Natural killer cell (primary cell): ENCODE measurements around the gene PDE4D. TPM values are rescaled to one million over a fixed set of nuclear protein-coding genes. Genes with fewer than 3 reads are reported as not detected.
"Not testable (repeated sequence)": the region's sequence is repeated elsewhere in the genome, so short reads cannot be mapped to it uniquely, and the experiment has no call there.

Source experiments
- ATAC-seq, 3 donors: fragments of 150-1000 bp in 2 of 3; fragments of 200-7000 bp in 1 of 3; cut with Tn5 transposase; 1 replicate in 1 of 3; 2 replicates in 2 of 3; pipeline ENCODE4 v1.10.0; 2021; ENCODE audit warnings: mild to moderate bottlenecking in 2 of 3, moderate library complexity in 2 of 3
- DNase-seq, 2 donors: peaks; one replicate each; pipeline versions ENCODE4 v3.0.0 to v3.0.0-alpha.2; 2013 to 2021; ENCODE audit warnings: mixed read lengths in 1 of 2
- H3K27ac ChIP-seq: one replicate; pipeline ENCODE4 v1.5.1; 2013; ENCODE audit warnings: mild to moderate bottlenecking, low read length
- H3K27me3 ChIP-seq: one replicate; pipeline ENCODE4 v1.6.1; 2013; ENCODE audit warnings: low read length; ENCODE audit not compliant: control insufficient read depth, insufficient read depth
- H3K36me3 ChIP-seq: one replicate; pipeline ENCODE4 v1.6.1; 2013; ENCODE audit warnings: low read length; ENCODE audit not compliant: control insufficient read depth, insufficient read depth
- H3K4me1 ChIP-seq: one replicate; pipeline ENCODE4 v1.6.1; 2013; ENCODE audit warnings: low read length; ENCODE audit not compliant: control insufficient read depth, insufficient read depth
- H3K4me3 ChIP-seq: one replicate; pipeline ENCODE4 v1.5.1; 2013; ENCODE audit warnings: low read length
- H3K9me3 ChIP-seq: one replicate; pipeline ENCODE4 v1.6.1; 2013; ENCODE audit warnings: low read length; ENCODE audit not compliant: control insufficient read depth, insufficient read depth
- H3K27ac Mint-ChIP-seq, 2 donors: one replicate each; pipeline ENCODE4 v1.8.0; 2022; ENCODE audit warnings: mild to moderate bottlenecking in 2 of 2, mixed read lengths in 2 of 2, moderate library complexity in 1 of 2
- H3K27me3 Mint-ChIP-seq, 2 donors: one replicate each; pipeline ENCODE4 v1.8.0; 2022; ENCODE audit warnings: low read depth in 2 of 2, mixed read lengths in 2 of 2
- H3K36me3 Mint-ChIP-seq: one replicate; pipeline ENCODE4 v1.8.0; 2022; ENCODE audit warnings: mixed read lengths
- H3K4me1 Mint-ChIP-seq, 2 donors: one replicate each; pipeline ENCODE4 v1.8.0; 2022; ENCODE audit warnings: mixed read lengths in 2 of 2
- H3K4me3 Mint-ChIP-seq: one replicate; pipeline ENCODE4 v1.8.0; 2022; ENCODE audit warnings: mild to moderate bottlenecking, moderate library complexity, mixed read lengths
- H3K9me3 Mint-ChIP-seq, 2 donors: one replicate each; pipeline ENCODE4 v1.8.0; 2022; ENCODE audit warnings: mixed read lengths in 2 of 2
- CTCF ChIP-seq: fragments of 200-600 bp; IDR thresholded peaks from one replicate; pipeline ENCODE4 v1.8.0; 2022; ENCODE audit warnings: antibody characterized with exemption
- WGBS: methylation state at CpG from one replicate; pipeline ENCODE4 v1.1.7; 2013; ENCODE audit warnings: missing lambda C conversion rate; ENCODE audit not compliant: insufficient coverage; 5-methylcytosine and 5-hydroxymethylcytosine counted together
- intact Hi-C: fragments of 100-400 bp; cut with micrococcal nuclease; formaldehyde crosslinking; loops from one replicate; pipeline ENCODE4 v1.14.2; 2022
- total RNA-seq, 4 donors: library from RNA; stranded (reverse); fragments of 120-200 nt in 1 of 4; gene quantifications; one replicate each; pipeline versions ENCODE4 v1.2.3 to v1.2.4, GENCODE V29; 2013 to 2022

Gene PDE4D
- total RNA-seq, 3 donors from 2014 or later (not counting 1 experiment from before 2014, with no cell fraction given) = 109 to 170 (median 116) TPM

- Mint-ChIP-seq H3K4me1 (peaks cover 6 to 7% of the 10 kb centered on the region in 2 donors), H3K4me3 (no peak overlapping the region), H3K27ac (no peak overlapping the region), H3K36me3 (no peaks in the 10 kb centered on the region), H3K27me3 (no peaks in the 10 kb centered on the region), H3K9me3 (peaks cover 0 to 2% of the 10 kb centered on the region in 2 donors)
- Histone ChIP-seq H3K9me3 (no peaks in the 10 kb centered on the region), H3K36me3 (no peaks in the 10 kb centered on the region), H3K27ac (no peak overlapping the region), H3K4me3 (no peak overlapping the region), H3K4me1 (no peaks in the 10 kb centered on the region), H3K27me3 (no peaks in the 10 kb centered on the region)
- DNase-seq (no peak), ATAC-seq (no peak)
- WGBS = 50% methylated on average over 4 of the region's 6 CpGs
- intact Hi-C loops = no loop called here
- no peak for TF ChIP-seq CTCF
Measured at GRCh38 chr5:59597690-59598546, 295.6 kb downstream of the PDE4D start.

- no peak overlapping the region for H3K27ac Mint-ChIP-seq
- H3K4me3 Mint-ChIP-seq = no peak overlapping the region
- H3K4me1 ChIP-seq = no peaks in the 10 kb centered on the region
- H3K4me3 ChIP-seq = no peak overlapping the region
- no peak for ATAC-seq
- no peak overlapping the region for H3K27ac ChIP-seq
- no peaks in the 10 kb centered on the region for H3K27me3 Mint-ChIP-seq
- WGBS = 80% methylated on average over 2 of the region's 2 CpGs
- intact Hi-C loops = no loop called here
- H3K27me3 ChIP-seq = no peaks in the 10 kb centered on the region
- H3K9me3 ChIP-seq = no peaks in the 10 kb centered on the region
- no peaks in the 10 kb centered on the region for H3K9me3 Mint-ChIP-seq
- DNase-seq = no peak
- H3K36me3 Mint-ChIP-seq = no peaks in the 10 kb centered on the region
- TF ChIP-seq CTCF = no peak
- H3K4me1 Mint-ChIP-seq = peaks cover 6 to 7% of the 10 kb centered on the region in 2 donors
- H3K36me3 ChIP-seq = no peaks in the 10 kb centered on the region
Measured at GRCh38 chr5:59596586-59597350, 296.8 kb downstream of the PDE4D start.

- DNase-seq, H3K4me3 ChIP-seq, H3K9me3 Mint-ChIP-seq, H3K27me3 Mint-ChIP-seq, H3K4me3 Mint-ChIP-seq, intact Hi-C loops, ATAC-seq, H3K4me1 ChIP-seq, H3K36me3 Mint-ChIP-seq, H3K27ac Mint-ChIP-seq, H3K36me3 ChIP-seq, H3K27me3 ChIP-seq, H3K9me3 ChIP-seq, H3K27ac ChIP-seq: not testable (repeated sequence)
- 93% methylated on average over 3 of the region's 5 CpGs for WGBS
- H3K4me1 Mint-ChIP-seq = peaks cover 7 to 13% of the 10 kb centered on the region in 2 donors
Measured at GRCh38 chr5:59594118-59594517, 299.4 kb downstream of the PDE4D start.

- Mint-ChIP-seq H3K4me3 (no peak overlapping the region), H3K4me1 (peaks cover 3 to 11% of the 10 kb centered on the region in 2 donors), H3K36me3 (no peaks in the 10 kb centered on the region), H3K9me3 (no peaks in the 10 kb centered on the region), H3K27me3 (no peaks in the 10 kb centered on the region), H3K27ac (peak overlapping the region in 1 of 2 donors; percentile 5)
- intact Hi-C loops = no loop called here
- DNase-seq = no peak
- H3K36me3 ChIP-seq = no peaks in the 10 kb centered on the region
- no peak for TF ChIP-seq CTCF
- H3K4me1 ChIP-seq = peaks cover 2% of the 10 kb centered on the region
- no peaks in the 10 kb centered on the region for H3K27me3 ChIP-seq
- H3K27ac ChIP-seq = no peak overlapping the region
- H3K9me3 ChIP-seq = no peaks in the 10 kb centered on the region
- H3K4me3 ChIP-seq = no peak overlapping the region
- no peak for ATAC-seq
- WGBS = 86% methylated on average over 2 of the region's 2 CpGs
Measured at GRCh38 chr5:59593439-59594007, 300.0 kb downstream of the PDE4D start.
